Peyer's patch (tissue), 4 donors: Measurements from ENCODE around the gene MEMO1.

Experiments used
- POLR2A ChIP-seq, 2 donors: fragments of 450-650 bp; IDR thresholded peaks; one replicate each; pipeline ENCODE4 v1.5.1; 2017; ENCODE audit warnings: antibody characterized with exemption in 2 of 2, mild to moderate bottlenecking in 2 of 2, moderate library complexity in 2 of 2
- TF ChIP-seq, protein P1 (sequence below), 6 experiments: fragments of 450-650 bp in 4 of 6; fragments of 200-600 bp in 2 of 6; sonication (generic) in 1 of 6; IDR thresholded peaks; one replicate each; pipeline ENCODE4 v1.5.1; 2017 to 2019; ENCODE audit warnings: antibody characterized with exemption in 6 of 6, mild to moderate bottlenecking in 3 of 6, moderate library complexity in 1 of 6

- TF ChIP-seq, protein P1, sequence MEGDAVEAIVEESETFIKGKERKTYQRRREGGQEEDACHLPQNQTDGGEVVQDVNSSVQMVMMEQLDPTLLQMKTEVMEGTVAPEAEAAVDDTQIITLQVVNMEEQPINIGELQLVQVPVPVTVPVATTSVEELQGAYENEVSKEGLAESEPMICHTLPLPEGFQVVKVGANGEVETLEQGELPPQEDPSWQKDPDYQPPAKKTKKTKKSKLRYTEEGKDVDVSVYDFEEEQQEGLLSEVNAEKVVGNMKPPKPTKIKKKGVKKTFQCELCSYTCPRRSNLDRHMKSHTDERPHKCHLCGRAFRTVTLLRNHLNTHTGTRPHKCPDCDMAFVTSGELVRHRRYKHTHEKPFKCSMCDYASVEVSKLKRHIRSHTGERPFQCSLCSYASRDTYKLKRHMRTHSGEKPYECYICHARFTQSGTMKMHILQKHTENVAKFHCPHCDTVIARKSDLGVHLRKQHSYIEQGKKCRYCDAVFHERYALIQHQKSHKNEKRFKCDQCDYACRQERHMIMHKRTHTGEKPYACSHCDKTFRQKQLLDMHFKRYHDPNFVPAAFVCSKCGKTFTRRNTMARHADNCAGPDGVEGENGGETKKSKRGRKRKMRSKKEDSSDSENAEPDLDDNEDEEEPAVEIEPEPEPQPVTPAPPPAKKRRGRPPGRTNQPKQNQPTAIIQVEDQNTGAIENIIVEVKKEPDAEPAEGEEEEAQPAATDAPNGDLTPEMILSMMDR (IDR thresholded peaks at IDR 0.05): no peak
- no peak for TF ChIP-seq POLR2A (IDR thresholded peaks at IDR 0.05)
Measured at GRCh38 chr2:31979018-31979417, 31.8 kb downstream of the MEMO1 start.
